HepG2 (cell line): Measurements from ENCODE around the gene SDC1. TPM values are rescaled to one million over a fixed set of nuclear protein-coding genes. Genes with fewer than 3 reads are reported as not detected.

Source experiments
- ADNP ChIP-seq: sonication (generic); formaldehyde crosslinking; IDR thresholded peaks from 2 replicates; pipeline ENCODE4 v1.4.0; 2020; ENCODE audit warnings: missing genetic modification reagents
- DMAP1 ChIP-seq: IDR thresholded peaks from 2 replicates; pipeline ENCODE4 v1.6.1; 2016
- HIC2 ChIP-seq: sonication (generic); formaldehyde crosslinking; IDR thresholded peaks from 2 replicates; pipeline ENCODE4 v1.9.0; 2022; ENCODE audit warnings: low read depth, missing genetic modification reagents
- KLF6 ChIP-seq: IDR thresholded peaks from 2 replicates; pipeline ENCODE4 v1.8.0; 2016; ENCODE audit warnings: missing biosample characterization, missing genetic modification reagents
- MED1 ChIP-seq: sonication (generic); formaldehyde crosslinking; IDR thresholded peaks from 2 replicates; pipeline ENCODE4 v1.4.0; 2020; ENCODE audit warnings: missing genetic modification reagents
- MLX ChIP-seq: IDR thresholded peaks from 2 replicates; pipeline ENCODE4 v1.6.1; 2016
- MTA1 ChIP-seq: sonication (generic); formaldehyde crosslinking; IDR thresholded peaks from 2 replicates; pipeline ENCODE4 v1.4.0; 2020; ENCODE audit warnings: missing genetic modification reagents, mild to moderate bottlenecking, borderline replicate concordance
- SOX5 ChIP-seq: IDR thresholded peaks from 2 replicates; pipeline ENCODE4 v1.6.1; 2016; ENCODE audit warnings: borderline replicate concordance
- SPEN ChIP-seq: sonication (generic); formaldehyde crosslinking; IDR thresholded peaks from 2 replicates; pipeline ENCODE4 v1.5.1; 2020; ENCODE audit warnings: low read depth, mild to moderate bottlenecking, missing genetic modification reagents
- STAT6 ChIP-seq: sonication (generic); formaldehyde crosslinking; IDR thresholded peaks from 2 replicates; pipeline ENCODE4 v1.4.0; 2020; ENCODE audit warnings: missing genetic modification reagents, mild to moderate bottlenecking, borderline replicate concordance
- THAP9 ChIP-seq: sonication (generic); formaldehyde crosslinking; IDR thresholded peaks from 2 replicates; pipeline ENCODE4; 2020; ENCODE audit warnings: missing genetic modification reagents, mild to moderate bottlenecking, borderline replicate concordance
- ZBED4 ChIP-seq: sonication (generic); formaldehyde crosslinking; IDR thresholded peaks from 2 replicates; pipeline ENCODE4 v1.4.0; 2020; ENCODE audit warnings: missing genetic modification reagents, borderline replicate concordance
- ZNF503 ChIP-seq: sonication (generic); formaldehyde crosslinking; IDR thresholded peaks from 2 replicates; pipeline ENCODE4 v1.4.0; 2020; ENCODE audit warnings: missing genetic modification reagents
- polyA plus RNA-seq, 8 experiments: library from polyadenylated mRNA; depleted of rRNA in 3 of 8; stranded (reverse) in 7 of 8; unstranded in 1 of 8; fragments of >200 nt; fragmentation: Illumina TruSeq in 4 of 8; extraction: Trizol in 4 of 8; gene quantifications; 2 replicates each; pipeline versions ENCODE4 v1.2.1 to v1.2.3, GENCODE V29; 2011 to 2016; ENCODE audit warnings: low read depth in 4 of 8, missing spikeins in 1 of 8, mixed read lengths in 1 of 8; ENCODE audit not compliant: insufficient read depth in 1 of 8
- total RNA-seq, 5 experiments: library from RNA; depleted of rRNA; stranded (reverse); fragments of >200 nt; fragmentation: Illumina TruSeq; extraction: Trizol; gene quantifications; 2 replicates each; pipeline ENCODE4 v1.2.3, GENCODE V29; 2016; ENCODE audit warnings: low read depth in 1 of 5

SDC1 gene
- total and polyA plus RNA-seq, 2 of the 13 experiments (the other 11 are each of a cell fraction or from before 2014, with no cell fraction given) = 108 to 119 TPM

GRCh38 chr2:20184067-20184938 lies 40.6 kb downstream of the SDC1 start (continued):
- TF ChIP-seq THAP9 (CRISPR knock-in tag) = no peak
- TF ChIP-seq ZNF503 (CRISPR knock-in tag) = no peak
- peak; percentile 66 for TF ChIP-seq MLX
- TF ChIP-seq STAT6 (CRISPR knock-in tag) = no peak
- no peak for TF ChIP-seq ADNP
- peak; percentile 73 for TF ChIP-seq HIC2 (CRISPR knock-in tag)
- TF ChIP-seq ZBED4 (CRISPR knock-in tag) = 0 out of 2 replicates have a peak, but pooled peaks have one; percentile 74
- peak; percentile 89 for TF ChIP-seq MED1
- peak; percentile 89 for TF ChIP-seq SOX5 (CRISPR knock-in tag)
- 0 out of 2 replicates have a peak, but pooled peaks have one; percentile 66 for TF ChIP-seq KLF6 (CRISPR knock-in tag)
- no peak for TF ChIP-seq DMAP1 (CRISPR knock-in tag)
- peak; percentile 47; the same call in 1 of the 2 replicates for TF ChIP-seq MTA1 (CRISPR knock-in tag)
- TF ChIP-seq SPEN (CRISPR knock-in tag) = 0 out of 2 replicates have a peak, but pooled peaks have one; percentile 14
